ENCODE results near the gene METTL22.

The METTL22 gene

GRCh38 chr16:8632675-8633182 lies 11.2 kb downstream of the METTL22 start:
- no peak for DNase-seq

- no peak for DNase-seq
These were observed 13.7 kb downstream of the METTL22 start for GRCh38 chr16:8634991-8635736.

GRCh38 chr16:8639694-8640093 lies 18.2 kb downstream of the METTL22 start:
- no peak for DNase-seq

GRCh38 chr16:8641671-8642070 lies 20.2 kb downstream of the METTL22 start:
- no peak for DNase-seq

- no peak for DNase-seq
These were observed 20.6 kb downstream of the METTL22 start for GRCh38 chr16:8642146-8642545.

- no peak for DNase-seq
These were observed 23.0 kb downstream of the METTL22 start for GRCh38 chr16:8644211-8645140.

- no peak for DNase-seq
These were observed 23.6 kb downstream of the METTL22 start for GRCh38 chr16:8645141-8645521.

- DNase-seq: no peak
These were observed 24.3 kb downstream of the METTL22 start for GRCh38 chr16:8645831-8646230.

GRCh38 chr16:8646326-8647053 lies 25.0 kb downstream of the METTL22 start:
- no peak for DNase-seq

- DNase-seq: no peak
These were observed 26.3 kb downstream of the METTL22 start for GRCh38 chr16:8647721-8648318.

- no peak for DNase-seq
These were observed 27.4 kb downstream of the METTL22 start for GRCh38 chr16:8648877-8649276.

GRCh38 chr16:8649829-8650554 lies 28.5 kb downstream of the METTL22 start:
- no peak for DNase-seq

GRCh38 chr16:8651958-8652357 lies 30.5 kb downstream of the METTL22 start:
- peak; percentile 16 for DNase-seq

- no peak for DNase-seq
These were observed 33.8 kb downstream of the METTL22 start for GRCh38 chr16:8655184-8655717.

GRCh38 chr16:8656376-8656775 lies 34.9 kb downstream of the METTL22 start:
- no peak for DNase-seq

GRCh38 chr16:8660841-8661301 lies 39.4 kb downstream of the METTL22 start:
- DNase-seq: peak; percentile 71

GRCh38 chr16:8661703-8662102 lies 40.2 kb downstream of the METTL22 start:
- DNase-seq: no peak

- DNase-seq: no peak
These were observed 41.9 kb downstream of the METTL22 start for GRCh38 chr16:8663192-8664089.

GRCh38 chr16:8665529-8665928 lies 44.0 kb downstream of the METTL22 start:
- DNase-seq: no peak

GRCh38 chr16:8667492-8667891 lies 46.0 kb downstream of the METTL22 start:
- DNase-seq: no peak

GRCh38 chr16:8668113-8668512 lies 46.6 kb downstream of the METTL22 start:
- no peak for DNase-seq
